GM18508 (cell line): ENCODE data around the gene DDX28.
"Not testable (repeated sequence)": the region's sequence is repeated elsewhere in the genome, so short reads cannot be mapped to it uniquely, and the experiment has no call there.

Experiments used
- ATAC-seq: cut with Tn5 transposase; IDR thresholded peaks from one replicate; pipeline ENCODE4 v1.9.1; 2021; ENCODE audit warnings: moderate number of reproducible peaks; ENCODE audit not compliant: insufficient read depth, unreplicated experiment

DDX28 gene

DNA sequence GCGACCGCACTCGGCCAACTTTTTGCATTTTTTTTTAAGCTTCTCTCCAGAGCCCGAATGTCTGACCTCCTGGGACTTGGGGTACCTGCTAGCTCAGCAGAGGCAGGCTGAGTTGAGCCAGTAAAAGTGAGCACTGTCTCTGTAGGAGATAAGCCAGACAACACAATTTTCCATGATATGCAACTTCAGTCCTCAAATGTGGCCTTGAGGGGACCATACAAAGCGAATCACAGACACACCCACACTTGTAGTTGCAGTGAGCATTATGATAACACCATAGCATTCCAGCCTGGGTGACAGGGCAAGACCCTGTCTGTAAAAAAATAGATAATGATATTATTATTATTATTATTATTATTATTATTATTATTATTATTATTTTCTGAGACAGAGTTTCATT is 26.4 kb downstream of the DDX28 start:
- no peak for ATAC-seq

DNA sequence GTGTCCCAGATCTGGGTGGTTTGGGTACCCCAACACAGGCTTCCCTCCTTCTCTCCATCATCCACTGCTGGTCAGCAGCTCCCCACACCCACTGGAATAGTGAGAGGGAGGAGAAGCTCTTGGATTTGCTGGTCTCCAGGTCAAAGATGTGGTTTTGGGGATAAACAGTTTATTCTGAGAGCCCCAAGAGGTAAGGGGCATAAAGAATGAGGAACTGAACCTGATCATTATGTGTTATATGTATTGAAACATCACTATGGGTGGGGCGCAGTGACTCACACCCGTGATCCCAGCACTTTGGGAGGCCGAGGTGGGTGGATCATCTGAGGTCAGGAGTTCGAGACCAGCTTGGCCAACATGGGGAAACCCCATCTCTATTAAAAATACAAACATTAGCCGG is 27.6 kb downstream of the DDX28 start:
- ATAC-seq = no peak

DNA sequence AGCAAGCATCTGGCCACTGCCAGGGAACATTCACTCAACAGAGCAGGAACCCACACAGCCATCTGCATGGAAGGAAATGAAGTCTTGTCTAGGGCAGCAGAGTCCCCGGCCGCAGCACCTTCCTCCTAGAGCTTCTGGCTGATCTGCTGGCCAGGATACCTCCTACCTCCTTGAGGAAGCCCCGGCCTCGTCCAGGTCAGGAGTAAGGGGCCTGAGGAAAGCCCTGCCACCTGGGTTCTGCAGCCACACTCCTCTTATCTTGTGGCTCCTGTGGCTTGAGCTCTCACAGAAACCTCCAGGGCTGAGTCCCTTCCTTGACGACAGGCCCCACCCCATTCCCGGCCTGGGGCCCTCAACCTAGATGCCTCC is 29.0 kb downstream of the DDX28 start:
- not testable (repeated sequence) for ATAC-seq

DNA sequence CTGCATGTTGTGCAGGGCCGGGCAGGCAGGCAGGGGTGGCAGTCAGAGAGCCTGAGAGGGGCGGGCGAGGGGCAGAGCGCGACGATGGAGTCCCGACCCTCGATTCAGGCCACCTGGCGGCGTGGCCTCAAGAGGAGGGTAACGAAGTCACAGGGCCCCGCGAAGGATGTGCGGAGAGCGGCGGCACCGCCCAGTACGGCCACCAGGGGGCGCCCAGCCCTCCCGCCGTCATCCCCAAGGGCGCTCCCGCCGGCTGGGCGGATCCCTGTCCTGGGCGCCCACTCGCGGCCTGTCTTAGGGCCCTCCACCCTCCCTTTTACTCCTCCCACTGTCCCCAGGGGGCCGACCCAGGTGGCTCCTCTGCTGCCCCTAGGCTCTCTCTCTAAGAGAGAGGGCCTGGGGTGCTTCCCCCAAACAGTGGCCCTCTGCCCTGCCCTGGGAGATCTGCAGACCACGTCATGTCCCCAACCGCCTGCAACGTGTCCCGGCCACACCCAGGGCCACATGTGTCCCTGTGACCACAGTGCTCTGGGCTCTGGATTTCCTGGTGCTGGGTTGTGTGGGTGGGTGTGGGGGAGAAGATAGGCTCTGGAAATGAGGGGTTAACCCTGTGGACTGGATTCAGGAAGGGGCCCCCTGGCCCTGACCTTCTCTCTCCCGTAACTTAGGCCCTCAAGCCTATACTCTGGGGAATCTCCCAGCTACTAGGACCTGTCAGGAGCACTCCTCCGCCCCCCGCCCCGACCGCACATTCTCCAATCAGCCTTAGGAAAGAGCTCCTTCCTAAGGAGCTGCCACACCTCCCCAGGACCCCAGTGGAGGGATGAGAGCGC is 29.6 kb downstream of the DDX28 start:
- no peak for ATAC-seq

DNA sequence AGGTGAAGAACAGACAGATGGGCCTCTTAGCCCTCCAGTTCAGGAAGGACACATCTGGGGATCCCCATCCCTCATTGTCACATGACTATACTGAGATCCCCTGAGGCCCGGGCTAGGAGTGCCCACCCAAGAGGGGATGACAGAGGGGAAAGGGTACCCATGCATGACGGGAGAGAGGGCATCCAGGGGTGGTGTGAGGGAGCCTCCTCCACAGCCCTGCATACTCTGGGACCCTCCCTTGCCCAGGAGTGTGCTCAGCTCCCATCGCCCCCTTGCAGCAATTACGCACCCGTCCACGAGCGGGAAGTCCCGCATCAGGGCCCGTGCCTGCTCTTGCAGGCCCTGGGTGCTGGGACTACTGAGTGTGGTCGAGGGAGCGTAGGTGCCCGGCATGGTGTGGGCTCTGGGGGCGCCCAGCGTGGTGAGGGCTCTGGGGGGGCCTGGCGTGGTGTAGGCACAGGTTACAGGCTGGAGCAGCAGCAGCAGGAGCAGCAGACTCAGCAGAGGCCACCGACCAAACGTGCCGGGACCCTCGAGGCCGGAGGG is 30.3 kb downstream of the DDX28 start:
- ATAC-seq = no peak

DNA sequence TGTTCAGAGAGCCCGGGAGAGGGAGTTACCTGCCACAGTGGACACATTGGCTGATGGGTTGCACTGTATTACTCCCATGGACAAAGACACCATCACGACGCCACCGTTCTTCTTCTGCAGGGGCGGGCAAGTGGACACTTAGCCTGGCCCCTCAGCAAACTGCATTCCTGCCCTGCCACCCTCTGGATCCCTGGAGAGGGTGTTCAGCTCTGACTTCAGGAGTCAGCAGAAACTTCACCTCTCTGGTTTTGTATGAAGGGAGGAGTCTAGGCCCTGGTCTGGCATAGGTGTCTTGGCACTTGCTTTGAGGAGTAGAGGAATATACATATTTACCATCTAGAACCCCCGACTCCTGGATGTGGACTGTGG is 33.0 kb downstream of the DDX28 start:
- ATAC-seq = no peak

DNA sequence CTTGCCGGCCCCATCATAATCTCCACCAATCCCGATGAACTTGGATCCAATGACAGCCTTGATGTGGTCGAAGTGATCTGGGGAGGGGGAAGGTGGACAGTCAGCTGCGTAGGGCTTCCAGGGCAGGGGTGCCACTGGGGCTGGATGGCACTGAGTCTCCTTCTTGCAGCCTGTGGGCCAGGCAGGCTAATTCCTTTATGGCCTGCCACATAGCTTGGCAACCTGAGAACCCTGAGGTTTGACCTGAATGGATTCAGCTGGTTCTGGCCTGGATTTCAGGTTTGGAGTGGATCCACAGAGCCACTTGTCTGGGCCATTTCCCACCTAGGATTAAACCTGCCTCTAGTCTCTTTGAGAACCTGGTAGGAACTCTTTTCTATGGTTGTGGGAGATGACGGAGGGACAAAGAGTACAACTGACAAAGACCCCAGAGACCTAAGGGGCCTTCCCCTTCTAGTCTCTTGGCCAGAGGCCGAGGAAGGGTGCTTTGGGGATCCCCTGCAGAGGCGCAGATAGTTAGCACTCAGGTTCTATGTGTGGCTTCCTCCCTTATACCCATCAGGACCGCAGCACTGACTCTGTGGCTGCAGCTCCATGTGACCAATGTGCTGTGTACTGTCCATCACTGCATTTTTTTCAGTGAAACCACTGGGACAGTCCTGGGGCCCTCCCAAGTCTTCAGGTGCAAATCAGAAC is 33.6 kb downstream of the DDX28 start:
- ATAC-seq = no peak

DNA sequence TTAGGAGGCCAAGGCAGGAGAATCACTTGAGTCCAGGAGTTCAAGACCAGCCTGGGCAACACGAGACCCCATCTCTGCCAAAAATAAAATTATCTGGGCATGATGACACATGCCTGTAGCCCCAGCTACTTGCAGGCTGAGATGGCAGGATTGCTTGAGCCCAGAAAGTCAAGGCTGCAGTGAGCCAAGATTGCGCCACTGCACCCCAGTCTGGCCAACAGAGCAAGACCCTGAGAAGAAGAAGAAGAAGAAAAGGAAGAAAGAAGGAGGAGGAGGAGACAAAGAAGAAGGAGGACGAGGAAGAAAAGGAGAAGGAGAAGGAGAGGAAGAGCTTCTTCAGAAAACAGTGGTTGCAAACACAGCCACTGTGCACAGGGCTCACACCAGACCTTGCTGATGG is 34.4 kb downstream of the DDX28 start:
- ATAC-seq = no peak

DNA sequence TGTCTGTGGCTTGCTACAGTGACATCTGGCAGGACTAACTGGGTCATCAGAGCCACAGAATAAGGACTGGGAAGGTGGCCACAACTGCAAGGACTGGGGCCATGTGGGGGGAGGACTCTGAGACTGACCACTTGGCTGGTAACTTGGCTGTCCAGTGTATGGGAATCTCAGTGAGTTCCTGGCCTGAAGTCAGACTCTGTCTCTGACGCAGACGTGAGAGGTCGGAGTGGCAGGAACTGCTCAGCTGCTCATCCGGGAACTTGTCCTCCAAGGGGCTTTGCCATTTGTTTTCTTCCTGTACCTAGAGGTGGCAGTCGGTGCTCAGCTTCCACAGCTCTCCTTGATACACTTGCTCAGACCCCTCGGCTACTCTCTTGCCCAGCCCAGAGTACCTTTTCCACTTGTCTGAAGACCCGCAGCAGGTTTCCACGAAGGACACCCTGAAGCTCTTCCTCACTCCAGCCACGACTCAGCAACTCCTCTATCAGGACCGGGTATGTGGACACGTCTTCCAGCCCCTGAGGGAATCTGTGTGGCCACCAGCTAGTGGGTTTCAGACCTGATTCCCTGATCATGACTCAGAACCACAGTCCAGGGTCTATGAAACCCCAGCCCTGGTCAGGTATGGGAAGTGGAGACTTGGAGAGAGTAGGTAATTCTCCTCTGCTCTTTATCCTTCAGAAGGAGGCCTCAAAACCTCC is 35.4 kb downstream of the DDX28 start:
- no peak for ATAC-seq

DNA sequence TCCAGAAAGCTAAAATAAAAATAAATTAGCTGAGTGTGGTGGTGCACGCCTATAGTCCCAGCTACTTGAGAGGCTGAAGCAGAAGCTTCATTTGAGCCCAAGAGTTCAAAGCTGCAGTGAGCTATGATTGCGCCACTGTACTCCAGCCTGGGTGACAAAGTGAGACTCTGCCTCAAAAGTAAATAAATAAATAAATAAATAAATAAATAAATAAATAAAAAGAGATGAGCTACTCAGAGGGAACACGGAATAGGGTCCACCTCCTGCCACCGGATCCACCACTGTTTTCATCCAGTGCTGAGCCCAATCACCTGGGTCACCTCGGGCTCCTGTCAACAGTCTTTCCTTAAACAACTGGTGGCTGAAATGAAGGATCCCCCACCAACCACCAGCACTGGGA is 36.1 kb downstream of the DDX28 start:
- ATAC-seq = no peak

DNA sequence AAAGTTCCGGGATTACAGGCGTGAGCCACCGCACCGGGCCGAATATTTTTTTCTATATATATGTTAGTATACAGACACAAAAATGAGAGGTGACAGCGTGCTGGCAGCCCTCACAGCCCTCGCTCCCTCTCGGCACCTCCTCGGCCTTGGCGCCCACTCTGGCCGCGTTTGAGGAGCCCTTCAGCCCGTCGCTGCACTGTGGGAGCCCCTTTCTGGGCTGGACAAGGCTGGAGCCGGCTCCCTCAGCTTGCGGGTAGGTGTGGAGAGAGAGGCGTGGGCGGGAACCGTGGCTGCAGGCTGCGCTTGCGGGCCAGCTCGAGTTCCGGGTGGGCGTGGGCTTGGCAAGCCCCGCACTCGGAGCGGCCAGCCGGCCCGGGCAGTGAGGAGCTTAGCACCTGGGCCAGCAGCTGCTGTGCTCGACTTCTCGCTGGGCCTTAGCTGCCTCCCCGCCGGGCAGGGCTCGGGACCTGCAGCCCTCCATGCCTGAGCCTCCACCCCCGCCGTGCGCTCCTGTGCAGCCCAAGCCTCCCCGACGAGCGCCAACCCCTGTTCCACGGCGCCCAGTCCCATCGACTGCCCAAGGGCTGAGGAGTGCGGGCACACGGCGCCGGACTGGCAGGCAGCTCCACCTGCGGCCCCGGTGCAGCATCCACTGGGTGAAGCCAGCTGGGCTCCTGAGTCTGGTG is 40.9 kb downstream of the DDX28 start:
- no peak for ATAC-seq

DNA sequence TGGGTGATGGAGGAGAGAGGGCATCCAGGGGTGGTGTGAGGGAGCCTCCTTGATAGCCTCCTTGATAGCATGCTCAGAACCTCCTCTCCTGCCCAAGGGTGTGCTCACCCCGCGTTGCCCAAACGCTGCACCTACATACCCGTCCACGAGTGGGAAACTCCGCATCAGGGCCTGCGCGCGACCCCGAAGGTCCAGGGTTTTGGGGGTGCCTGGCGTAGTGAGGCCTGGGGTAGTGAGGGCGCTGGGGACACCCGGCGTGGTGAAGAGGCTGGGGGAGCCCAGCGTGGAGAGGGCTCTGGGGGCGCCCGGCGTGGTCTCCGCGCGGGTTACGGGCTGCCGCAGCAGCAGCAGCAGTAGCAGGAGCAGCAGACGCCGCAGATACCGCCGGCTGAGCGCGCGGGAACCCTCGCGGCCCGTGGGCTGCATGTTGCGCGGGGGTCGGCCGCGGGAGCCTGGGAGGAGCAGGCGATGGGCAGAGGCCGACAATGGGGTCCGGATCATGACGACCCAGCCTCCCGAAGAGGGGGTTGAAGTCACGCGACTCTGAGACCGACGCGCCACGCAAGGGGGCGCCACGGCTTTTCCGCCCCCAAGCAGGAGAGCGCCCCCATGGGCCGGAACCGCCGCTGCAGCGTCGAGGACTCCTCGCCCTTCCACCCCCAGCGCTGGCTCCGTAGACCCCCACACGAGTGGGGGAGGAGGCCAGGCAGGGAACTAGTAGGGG is 42.9 kb downstream of the DDX28 start, which contains the start of gene DPEP3:
Gene DPEP3, minus strand, starts transcription at position 545 of the 724 bp plus-strand sequence. Its CDS starts 119 bp downstream, at position 426.
- ATAC-seq = no peak

DNA sequence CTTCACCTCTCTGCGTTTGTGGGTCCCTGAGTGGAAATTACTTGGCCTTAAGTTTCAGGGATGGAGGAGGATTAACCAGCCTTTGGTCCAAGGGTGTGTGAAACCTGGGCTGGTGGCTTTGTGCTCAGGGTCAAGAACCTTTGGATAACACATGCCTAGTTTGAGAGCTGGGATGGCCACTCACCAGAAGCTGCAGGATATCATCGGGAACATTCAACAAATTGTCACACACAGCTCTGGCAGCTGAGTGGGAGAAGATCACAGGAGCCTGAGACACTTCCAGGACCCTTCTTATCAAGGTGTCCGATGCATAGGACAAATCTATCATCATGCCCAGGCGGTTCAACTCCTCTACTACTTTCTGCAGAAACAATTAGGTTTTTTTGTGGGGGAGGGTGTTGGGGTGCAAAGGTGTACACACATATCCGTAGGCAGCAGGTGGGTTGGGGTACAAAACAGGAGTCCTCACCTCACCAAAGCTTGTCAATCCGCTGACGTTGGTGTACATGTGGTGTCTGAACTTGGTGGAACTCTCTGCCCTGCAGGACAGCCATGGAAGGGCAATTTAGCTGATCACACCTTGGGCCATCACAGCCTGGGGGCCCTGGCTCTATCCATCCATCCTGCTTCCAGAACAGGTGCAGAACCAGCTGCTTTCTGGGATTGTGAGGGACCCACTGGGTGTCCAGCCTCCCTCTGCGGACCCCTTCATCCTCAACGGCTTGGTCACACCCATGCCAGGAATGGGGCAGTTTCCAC is 45.4 kb downstream of the DDX28 start:
- ATAC-seq = no peak

DNA sequence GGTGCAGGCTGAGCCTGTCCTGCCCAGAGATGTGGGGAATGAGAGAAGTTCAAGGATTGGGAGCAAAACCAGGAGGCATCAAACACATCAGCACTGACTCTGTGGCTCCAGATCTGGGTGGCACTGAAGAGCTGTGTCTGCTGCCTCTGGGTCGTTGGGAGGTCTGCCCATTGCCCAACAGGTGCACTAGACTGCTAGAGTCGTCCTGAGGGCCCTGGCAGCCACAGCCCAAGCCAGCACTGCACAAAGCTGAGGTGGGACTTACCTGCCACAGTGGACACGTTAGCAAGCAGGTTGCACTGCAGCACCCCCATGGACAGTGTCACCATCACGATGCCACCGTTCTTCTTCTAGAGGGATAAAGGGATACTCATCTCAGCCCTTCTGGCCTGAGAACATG is 46.0 kb downstream of the DDX28 start:
- ATAC-seq = no peak

DNA sequence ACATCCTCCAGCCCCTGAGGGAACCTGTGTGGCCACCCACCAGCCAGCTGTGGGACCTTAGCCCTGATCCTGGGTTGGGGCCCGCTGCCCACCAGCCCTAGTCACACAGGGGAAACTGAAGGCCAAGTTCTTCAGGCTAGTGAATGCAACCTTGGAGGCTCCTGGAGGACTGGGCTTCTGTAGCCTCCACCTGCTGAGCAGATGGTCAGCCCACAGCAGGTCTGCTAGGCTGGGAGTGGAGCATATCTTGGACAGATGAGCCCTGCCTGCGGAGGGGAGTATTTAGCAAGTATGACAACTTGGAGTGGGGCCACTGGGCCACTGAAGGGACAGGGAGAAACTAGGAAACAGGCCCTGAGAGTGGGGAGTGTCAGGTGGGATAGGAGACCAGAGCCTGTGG is 46.8 kb downstream of the DDX28 start:
- no peak for ATAC-seq

DNA sequence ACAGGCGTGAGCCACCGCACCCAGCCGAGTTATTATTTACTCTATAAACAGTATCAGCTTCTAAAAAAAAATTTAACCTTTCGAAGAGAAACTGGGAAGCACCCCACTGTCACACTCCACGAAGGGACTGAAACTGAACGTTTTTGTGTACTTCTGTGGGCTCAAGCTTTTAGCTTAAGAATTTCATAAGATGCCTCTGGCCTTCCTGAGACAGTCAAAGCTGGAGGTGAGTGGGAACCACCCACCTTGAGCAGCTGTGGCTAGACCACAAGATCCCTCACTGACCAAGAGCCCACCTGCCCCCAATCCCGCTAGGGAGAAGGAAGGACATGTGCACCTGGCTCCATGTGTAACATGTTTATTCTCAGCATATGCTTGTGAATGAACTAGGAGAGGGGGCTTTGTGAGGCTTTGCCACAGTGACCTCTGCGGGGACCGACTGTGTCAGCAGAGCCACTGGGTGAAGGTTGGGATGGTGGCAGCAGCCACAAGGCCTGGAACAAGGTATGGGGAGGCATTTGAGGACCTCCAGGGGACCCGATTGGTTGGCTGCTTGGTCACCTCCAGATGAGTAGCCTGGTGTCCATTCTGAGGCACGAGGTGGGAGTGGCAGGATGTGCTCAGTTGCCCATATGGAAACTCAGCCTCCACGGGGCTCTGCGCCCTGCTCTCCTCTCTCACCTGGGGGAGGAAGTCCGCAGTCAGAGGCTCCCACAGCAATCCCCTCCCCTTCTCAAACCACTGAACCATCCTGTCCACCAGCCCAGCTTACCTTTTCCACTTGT is 47.5 kb downstream of the DDX28 start:
- ATAC-seq = no peak

DNA sequence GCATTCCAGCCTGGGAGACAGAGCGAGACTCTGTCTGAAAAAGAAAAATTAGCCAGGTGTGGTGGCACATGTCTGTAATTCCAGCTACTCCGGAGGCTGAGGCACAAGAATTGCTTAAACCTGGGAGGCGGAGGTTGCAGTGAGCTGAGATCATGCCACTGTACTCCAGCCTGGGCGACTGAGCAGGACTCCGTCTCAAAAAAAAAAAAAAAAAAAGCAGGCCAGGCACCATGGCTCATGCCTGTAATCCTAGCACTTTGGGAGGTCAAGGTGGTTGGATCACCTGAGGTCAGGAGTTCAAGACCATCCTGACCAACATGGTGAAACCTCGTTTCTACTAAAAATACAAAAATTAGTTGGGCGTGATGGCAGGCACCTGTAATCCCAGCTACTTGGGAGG is 50.7 kb downstream of the DDX28 start:
- not testable (repeated sequence) for ATAC-seq

DNA sequence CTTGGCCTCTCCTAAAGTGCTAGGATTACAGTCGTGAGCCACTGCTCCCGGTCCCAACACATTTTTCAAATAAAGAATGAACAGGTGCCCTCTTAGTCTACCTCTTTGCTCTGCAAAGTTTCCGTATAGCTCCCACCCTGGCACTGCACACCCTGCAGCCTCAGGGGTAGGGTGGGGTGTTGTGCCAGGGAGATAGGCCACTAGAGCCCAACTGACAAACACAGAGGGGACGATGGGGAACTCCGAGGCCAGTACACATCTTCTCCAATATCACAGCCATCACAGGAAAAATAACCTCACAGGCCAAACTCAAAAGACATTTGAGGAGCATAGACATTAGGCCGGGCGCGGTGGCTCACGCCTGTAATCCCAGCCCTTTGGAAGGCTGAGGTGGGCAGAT is 51.9 kb downstream of the DDX28 start:
- no peak for ATAC-seq
